T-helper 17 cell (primary cell): ENCODE data around the gene LNP1. TPM values are rescaled to one million over a fixed set of nuclear protein-coding genes. Genes with fewer than 3 reads are reported as not detected.

ENCODE experiments used
- ATAC-seq: fragments of 150-1000 bp; cut with Tn5 transposase; 2 replicates; pipeline ENCODE4 v1.10.0; 2021; ENCODE audit warnings: mild to moderate bottlenecking, moderate library complexity
- DNase-seq, 3 donors: peaks; one replicate each; pipeline versions ENCODE4 v3.0.0 to v3.0.0-alpha.2; 2020 to 2021
- H3K9me3 ChIP-seq: one replicate; pipeline ENCODE4 v1.7.0; 2013; ENCODE audit warnings: low read length, mild to moderate bottlenecking; ENCODE audit not compliant: control insufficient read depth, poor library complexity, severe bottlenecking
- H3K27ac Mint-ChIP-seq: one replicate; pipeline ENCODE4 v1.8.0; 2022; ENCODE audit warnings: mild to moderate bottlenecking, moderate library complexity, mixed read lengths
- H3K27me3 Mint-ChIP-seq: one replicate; pipeline ENCODE4 v1.8.0; 2022; ENCODE audit warnings: mixed read lengths
- H3K36me3 Mint-ChIP-seq: one replicate; pipeline ENCODE4 v1.8.0; 2022; ENCODE audit warnings: low read depth, mixed read lengths
- H3K4me1 Mint-ChIP-seq: one replicate; pipeline ENCODE4 v1.8.0; 2022; ENCODE audit warnings: mild to moderate bottlenecking, mixed read lengths
- H3K4me3 Mint-ChIP-seq: one replicate; pipeline ENCODE4 v1.8.0; 2022; ENCODE audit warnings: mild to moderate bottlenecking, moderate library complexity, mixed read lengths
- total RNA-seq, 4 donors: library from RNA in 2 of 4; stranded (reverse) in 2 of 4; gene quantifications; one replicate each; pipeline ENCODE4 v1.2.3 and lab custom pipeline; 2022 to 2026

Gene LNP1
- total RNA-seq, 2 donors from 2014 or later: 0.70 to 0.96 TPM

DNA sequence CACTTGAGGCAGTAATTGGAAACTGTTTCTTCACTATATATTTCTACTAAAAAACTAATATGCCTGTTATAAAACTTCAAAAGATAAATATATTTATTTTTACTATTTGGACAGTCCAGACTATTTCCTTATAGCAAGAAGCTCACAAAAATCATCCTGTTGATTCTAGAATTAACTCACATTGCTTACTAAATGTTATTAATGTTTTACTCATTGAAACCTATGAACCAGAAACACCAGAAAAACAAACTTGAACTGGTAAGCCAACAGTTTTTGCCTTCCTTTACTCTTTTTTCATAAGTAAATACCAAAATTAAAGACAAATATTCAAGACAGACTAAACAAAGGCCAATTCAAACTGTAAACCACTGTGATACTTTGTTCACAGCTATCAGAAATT lies 26.8 kb upstream of the LNP1 start:
- DNase-seq (no peak), ATAC-seq (no peak)
- H3K27ac Mint-ChIP-seq: no peak overlapping the region
- no peaks in the 10 kb centered on the region for H3K9me3 ChIP-seq
- no peak overlapping the region for H3K4me3 Mint-ChIP-seq
- H3K4me1 Mint-ChIP-seq: no peaks in the 10 kb centered on the region
- no peaks in the 10 kb centered on the region for H3K36me3 Mint-ChIP-seq
- H3K27me3 Mint-ChIP-seq: no peaks in the 10 kb centered on the region

- Mint-ChIP-seq H3K36me3 (no peaks in the 10 kb centered on the region), H3K27ac (no peak overlapping the region), H3K4me3 (no peak overlapping the region), H3K4me1 (no peaks in the 10 kb centered on the region), H3K27me3 (no peaks in the 10 kb centered on the region)
- H3K9me3 ChIP-seq: no peaks in the 10 kb centered on the region
- DNase-seq: no peak
- ATAC-seq: no peak
These were observed 25.0 kb upstream of the LNP1 start for GRCh38 chr3:100376301-100376700.

- peaks cover 15% of the 10 kb centered on the region for H3K4me1 Mint-ChIP-seq
- H3K4me3 Mint-ChIP-seq: no peak overlapping the region
- no peak for DNase-seq
- no peaks in the 10 kb centered on the region for H3K27me3 Mint-ChIP-seq
- no peak for ATAC-seq
- peaks cover 13% of the 10 kb centered on the region for H3K36me3 Mint-ChIP-seq
- no peaks in the 10 kb centered on the region for H3K9me3 ChIP-seq
- peak overlapping the region; percentile 78 for H3K27ac Mint-ChIP-seq
These were observed 16.4 kb upstream of the LNP1 start for GRCh38 chr3:100384733-100385525.

GRCh38 chr3:100386437-100387074 lies 14.8 kb upstream of the LNP1 start:
- H3K4me1 Mint-ChIP-seq: peaks cover 15% of the 10 kb centered on the region
- H3K9me3 ChIP-seq: no peaks in the 10 kb centered on the region
- H3K36me3 Mint-ChIP-seq: peaks cover 11% of the 10 kb centered on the region
- no peak for DNase-seq
- H3K4me3 Mint-ChIP-seq: no peak overlapping the region
- peak overlapping the region; percentile 75 for H3K27ac Mint-ChIP-seq
- no peak for ATAC-seq
- H3K27me3 Mint-ChIP-seq: no peaks in the 10 kb centered on the region

DNA sequence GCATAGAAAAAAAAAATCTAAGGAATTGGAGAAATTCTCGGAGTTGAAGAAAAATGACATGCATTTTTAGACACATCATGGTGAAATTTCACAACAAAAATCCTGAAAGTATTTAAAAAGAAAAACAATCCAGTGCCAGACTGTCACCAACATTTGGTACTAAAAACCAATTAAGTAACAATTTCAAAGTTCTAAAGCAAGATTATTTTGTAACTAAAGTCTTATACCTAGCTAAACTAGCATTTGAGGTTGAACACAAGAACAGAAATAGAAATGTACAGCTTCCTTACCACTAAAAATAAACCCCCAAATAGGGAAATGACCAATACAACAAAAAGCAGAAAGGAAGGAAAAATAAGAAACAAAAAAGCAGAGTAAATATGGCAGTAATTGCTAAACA lies 12.3 kb upstream of the LNP1 start:
- H3K36me3 Mint-ChIP-seq: peaks cover 11% of the 10 kb centered on the region
- no peaks in the 10 kb centered on the region for H3K9me3 ChIP-seq
- no peaks in the 10 kb centered on the region for H3K27me3 Mint-ChIP-seq
- DNase-seq (no peak), ATAC-seq (no peak)
- H3K4me3 Mint-ChIP-seq: no peak overlapping the region
- no peak overlapping the region for H3K27ac Mint-ChIP-seq
- peaks cover 18% of the 10 kb centered on the region for H3K4me1 Mint-ChIP-seq

- Mint-ChIP-seq H3K27me3 (no peaks in the 10 kb centered on the region), H3K27ac (no peak overlapping the region), H3K4me3 (no peak overlapping the region), H3K4me1 (peaks cover 34% of the 10 kb centered on the region), H3K36me3 (no peaks in the 10 kb centered on the region)
- DNase-seq: no peak
- H3K9me3 ChIP-seq: no peaks in the 10 kb centered on the region
- ATAC-seq: no peak
These were observed 5.5 kb upstream of the LNP1 start for GRCh38 chr3:100395679-100396431.

GRCh38 chr3:100396967-100397366 lies 4.4 kb upstream of the LNP1 start:
- ATAC-seq (no peak), DNase-seq (no peak)
- no peaks in the 10 kb centered on the region for H3K36me3 Mint-ChIP-seq
- H3K9me3 ChIP-seq: no peaks in the 10 kb centered on the region
- H3K27me3 Mint-ChIP-seq: no peaks in the 10 kb centered on the region
- H3K4me1 Mint-ChIP-seq: peaks cover 39% of the 10 kb centered on the region
- no peak overlapping the region for H3K4me3 Mint-ChIP-seq
- no peak overlapping the region for H3K27ac Mint-ChIP-seq

GRCh38 chr3:100399341-100400071 lies 1.8 kb upstream of the LNP1 start:
- ATAC-seq (no peak), DNase-seq (no peak)
- Mint-ChIP-seq H3K27ac (peak overlapping the region; percentile 95), H3K36me3 (no peaks in the 10 kb centered on the region), H3K27me3 (no peaks in the 10 kb centered on the region), H3K4me1 (peaks cover 37% of the 10 kb centered on the region), H3K4me3 (peak overlapping the region; percentile 98)
- H3K9me3 ChIP-seq: no peaks in the 10 kb centered on the region

- peak in 1 of 3 donors; percentile 22 for DNase-seq
- peak overlapping the region; percentile 98 for H3K4me3 Mint-ChIP-seq
- H3K36me3 Mint-ChIP-seq: no peaks in the 10 kb centered on the region
- H3K9me3 ChIP-seq: no peaks in the 10 kb centered on the region
- H3K4me1 Mint-ChIP-seq: peaks cover 37% of the 10 kb centered on the region
- peak; percentile 20 for ATAC-seq
- peak overlapping the region; percentile 95 for H3K27ac Mint-ChIP-seq
- no peaks in the 10 kb centered on the region for H3K27me3 Mint-ChIP-seq
These were observed 940 bp upstream of the LNP1 start for GRCh38 chr3:100400419-100400779.

- DNase-seq (peak; percentile 14 to 40 (median 18)), ATAC-seq (peak; percentile 33)
- Mint-ChIP-seq H3K36me3 (no peaks in the 10 kb centered on the region), H3K4me1 (peaks cover 35% of the 10 kb centered on the region), H3K4me3 (peak overlapping the region; percentile 98), H3K27me3 (no peaks in the 10 kb centered on the region), H3K27ac (peak overlapping the region; percentile 95)
- no peaks in the 10 kb centered on the region for H3K9me3 ChIP-seq
These were observed 319 bp downstream of the LNP1 start for GRCh38 chr3:100401674-100402041.

DNA sequence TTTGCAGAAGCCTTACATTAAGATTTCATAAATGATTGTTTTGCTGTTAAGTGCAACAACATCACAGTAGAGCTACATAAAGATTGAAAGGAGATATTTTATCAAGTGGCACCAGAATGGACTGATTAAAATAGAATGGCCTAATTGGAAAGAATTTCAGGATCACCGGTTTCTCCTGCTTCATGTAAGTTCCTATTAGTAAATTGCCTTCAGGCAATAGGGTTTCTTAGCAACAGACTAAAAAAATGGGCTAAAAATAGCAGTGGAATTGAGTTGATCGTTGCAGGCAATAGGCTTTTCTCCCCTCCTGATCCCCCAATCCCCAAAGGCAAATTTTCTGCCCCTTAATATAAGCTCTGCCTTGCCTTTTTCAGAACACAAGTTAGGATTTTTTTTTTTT lies 917 bp downstream of the LNP1 start:
- H3K4me3 Mint-ChIP-seq: peak overlapping the region; percentile 98
- no peaks in the 10 kb centered on the region for H3K27me3 Mint-ChIP-seq
- DNase-seq: no peak
- no peaks in the 10 kb centered on the region for H3K36me3 Mint-ChIP-seq
- ATAC-seq: no peak
- H3K27ac Mint-ChIP-seq: peak overlapping the region; percentile 95
- no peaks in the 10 kb centered on the region for H3K9me3 ChIP-seq
- peaks cover 32% of the 10 kb centered on the region for H3K4me1 Mint-ChIP-seq

DNA sequence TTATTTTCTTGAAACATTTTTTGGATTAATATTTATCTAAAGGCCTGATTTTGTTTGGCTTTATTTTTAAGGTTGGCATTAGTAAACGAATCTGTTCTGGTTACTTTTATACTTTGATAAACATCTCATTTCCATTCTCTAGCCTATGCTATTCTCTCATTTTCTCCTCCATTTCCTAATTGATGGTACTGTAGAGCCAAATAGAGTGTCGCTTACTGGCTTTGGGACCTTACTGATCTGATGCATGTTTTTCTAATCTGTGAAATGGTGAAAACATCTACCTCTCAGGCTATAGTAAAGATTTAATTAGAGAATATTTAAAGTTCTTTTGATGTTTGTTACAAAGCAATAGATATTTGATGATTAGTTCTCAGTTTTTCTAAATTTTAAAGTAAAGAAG lies 1.6 kb downstream of the LNP1 start:
- no peak overlapping the region for H3K4me3 Mint-ChIP-seq
- H3K9me3 ChIP-seq: no peaks in the 10 kb centered on the region
- ATAC-seq (no peak), DNase-seq (no peak)
- no peaks in the 10 kb centered on the region for H3K27me3 Mint-ChIP-seq
- H3K36me3 Mint-ChIP-seq: no peaks in the 10 kb centered on the region
- H3K27ac Mint-ChIP-seq: peak overlapping the region; percentile 95
- peaks cover 30% of the 10 kb centered on the region for H3K4me1 Mint-ChIP-seq
